GM10847 (cell line): ENCODE data around the gene IL12RB1.
A peak's percentile ranks its signal among the peaks of the same experiment; 100 is the strongest.

Source experiments
- POLR2A ChIP-seq: IDR thresholded peaks from 2 replicates; pipeline ENCODE4 v1.6.1; 2011; ENCODE audit not compliant: insufficient read length; ENCODE audit errors: extremely low read depth

IL12RB1 gene

GRCh38 chr19:18119013-18119716 lies 32.4 kb upstream of the IL12RB1 start:
- TF ChIP-seq POLR2A = no peak

DNA sequence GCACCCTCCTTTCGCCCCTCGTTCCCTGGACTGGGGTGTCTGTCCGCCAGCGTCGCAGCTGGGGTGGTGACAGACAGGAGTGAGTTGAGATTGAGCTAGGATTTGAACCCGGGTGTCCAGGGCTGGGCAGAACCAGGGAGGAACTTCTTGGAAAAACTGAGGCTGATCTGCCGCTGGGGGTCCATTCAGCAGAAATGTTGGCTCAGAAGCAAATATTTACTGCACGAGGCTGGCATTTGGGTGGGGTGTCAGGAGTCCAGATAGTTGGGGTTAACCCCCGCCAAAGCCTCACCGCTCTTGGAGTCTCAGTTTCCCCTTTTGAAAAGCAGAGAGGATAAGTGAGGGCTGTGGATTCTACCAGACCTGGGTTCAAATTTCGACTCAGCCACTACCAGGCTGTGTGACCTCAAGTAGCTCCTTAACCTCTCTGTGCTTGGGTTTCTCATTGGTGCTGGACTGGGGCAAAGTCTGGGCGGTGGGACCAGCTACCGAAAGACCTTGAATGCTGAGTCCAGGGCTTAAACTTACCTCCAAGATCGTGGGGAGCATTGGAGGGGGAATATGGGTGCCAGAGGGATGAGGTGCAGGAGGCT lies 31.8 kb upstream of the IL12RB1 start:
- TF ChIP-seq POLR2A = no peak

DNA sequence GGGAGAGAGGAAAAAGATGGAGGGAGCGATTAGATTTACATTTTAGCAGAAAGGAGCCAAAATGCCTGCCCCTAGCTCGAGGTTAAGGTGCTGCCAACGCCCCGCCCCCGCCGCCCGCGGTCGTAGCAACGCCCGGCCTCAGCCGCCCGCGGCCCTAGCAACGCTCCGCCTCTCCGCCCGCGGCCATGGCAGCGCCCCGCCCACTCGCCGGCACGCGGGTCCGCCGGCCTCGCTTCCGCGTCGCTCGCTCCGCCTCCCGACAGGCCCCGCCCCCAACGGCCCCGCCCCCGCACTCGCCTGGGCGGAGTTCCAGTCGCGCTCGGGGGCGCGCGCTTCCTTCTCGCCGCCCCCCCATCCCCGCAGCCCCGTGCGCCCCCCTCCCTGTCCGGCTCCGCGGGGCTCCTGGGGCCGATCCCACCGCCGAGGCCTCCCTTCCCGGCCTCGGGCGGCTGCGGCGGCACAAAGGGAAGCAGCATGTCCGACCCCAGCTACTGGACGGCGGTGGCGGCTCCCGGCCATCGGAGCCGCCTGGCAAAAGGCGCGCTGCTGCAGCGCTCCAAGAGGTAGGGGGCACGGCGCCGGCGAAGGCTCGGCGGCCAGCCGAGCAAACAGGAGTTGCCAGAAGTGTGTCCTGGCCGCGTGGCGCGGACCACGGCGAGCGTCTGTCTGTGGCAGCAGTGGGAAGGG lies 31.1 kb upstream of the IL12RB1 start:
- no peak for TF ChIP-seq POLR2A

- TF ChIP-seq POLR2A = no peak
Observed at GRCh38 chr19:18117364-18117691, 30.6 kb upstream of the IL12RB1 start.

- no peak for TF ChIP-seq POLR2A
Observed at GRCh38 chr19:18114483-18114882, 27.7 kb upstream of the IL12RB1 start.

- no peak for TF ChIP-seq POLR2A
Observed at GRCh38 chr19:18113827-18114226, 27.1 kb upstream of the IL12RB1 start.

GRCh38 chr19:18112989-18113478 lies 26.3 kb upstream of the IL12RB1 start:
- no peak for TF ChIP-seq POLR2A

DNA sequence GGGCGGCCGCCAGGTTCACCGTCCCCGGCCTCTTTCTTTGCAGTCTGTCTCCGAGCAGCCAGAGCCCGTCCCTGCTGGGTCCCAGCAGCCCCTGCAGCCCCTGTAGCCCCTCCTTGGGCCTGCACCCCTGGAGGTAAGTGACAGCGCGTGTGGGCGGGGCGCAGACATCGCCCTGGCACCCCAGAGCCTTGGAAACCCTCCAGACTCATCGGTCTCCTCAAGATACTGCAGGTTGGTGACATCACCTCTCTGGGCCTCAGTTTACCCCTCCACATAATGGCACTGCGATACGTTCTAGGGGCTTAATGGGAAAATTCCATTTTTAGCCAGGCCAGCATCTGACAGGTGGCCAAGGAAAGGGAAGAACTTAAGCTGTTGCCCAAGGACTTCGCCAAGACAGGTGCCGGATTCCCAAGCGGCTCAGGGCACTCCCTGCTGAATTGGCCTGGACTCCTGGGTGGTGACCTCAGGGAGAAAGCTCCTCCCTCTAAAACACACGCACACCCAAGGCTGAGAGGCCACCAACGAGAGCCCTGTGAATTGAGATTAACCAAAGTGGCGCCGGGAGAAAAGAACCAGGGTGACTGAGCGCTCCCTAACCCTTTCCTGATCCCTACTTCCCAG lies 24.0 kb upstream of the IL12RB1 start:
- TF ChIP-seq POLR2A = no peak

GRCh38 chr19:18109733-18110608 lies 23.2 kb upstream of the IL12RB1 start:
- TF ChIP-seq POLR2A = peak; percentile 4

- no peak for TF ChIP-seq POLR2A
Observed at GRCh38 chr19:18109341-18109732, 22.6 kb upstream of the IL12RB1 start.

GRCh38 chr19:18108897-18109296 lies 22.2 kb upstream of the IL12RB1 start:
- TF ChIP-seq POLR2A = no peak

DNA sequence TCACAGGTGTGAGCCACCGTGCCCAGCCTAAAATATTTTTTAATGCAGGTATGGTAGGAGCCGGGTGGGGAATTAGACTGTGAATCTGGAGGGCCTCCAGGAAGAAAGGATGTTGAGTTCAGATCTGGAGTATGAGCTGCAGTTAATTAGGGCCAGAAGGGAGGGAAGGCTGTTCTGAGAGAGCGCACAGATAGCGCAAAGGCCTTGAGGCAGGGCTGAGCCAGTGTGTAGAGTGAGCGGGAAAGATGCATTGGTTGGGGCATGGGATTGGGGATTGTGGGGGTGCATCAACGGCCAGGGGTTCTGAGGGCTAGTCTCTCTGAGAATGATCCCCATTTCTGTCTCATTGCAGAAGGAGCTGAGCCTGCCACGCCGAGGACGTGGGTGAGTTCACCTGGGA lies 20.5 kb upstream of the IL12RB1 start:
- TF ChIP-seq POLR2A = no peak

DNA sequence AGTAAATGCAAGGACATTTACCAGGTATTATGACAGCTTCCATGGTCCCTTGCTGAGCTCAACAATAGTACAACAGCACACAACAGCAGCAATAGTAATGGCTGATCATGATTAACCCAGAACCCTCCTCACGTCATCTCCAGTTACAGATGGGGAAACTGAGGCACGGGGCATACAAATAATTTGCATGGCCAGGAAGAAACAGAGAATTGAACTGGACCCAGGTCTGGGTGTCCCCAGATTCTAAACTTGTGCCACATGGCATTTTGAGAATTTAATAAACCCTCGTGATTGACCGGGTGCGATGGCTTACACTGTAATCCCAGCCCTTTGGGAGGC lies 18.0 kb upstream of the IL12RB1 start:
- TF ChIP-seq POLR2A = no peak

GRCh38 chr19:18102916-18103542 lies 16.3 kb upstream of the IL12RB1 start:
- no peak for TF ChIP-seq POLR2A

- TF ChIP-seq POLR2A = no peak
Observed at GRCh38 chr19:18101268-18101667, 14.5 kb upstream of the IL12RB1 start.
